K562 (cell line): Measurements from ENCODE around the gene ITGAX. TPM values are rescaled to one million over a fixed set of nuclear protein-coding genes. Genes with fewer than 3 reads are reported as not detected.

Source experiments
- HNRNPLL ChIP-seq: fragments of 200-400 bp; formaldehyde crosslinking; IDR thresholded peaks from 2 replicates; pipeline ENCODE4 v1.6.1; 2017; ENCODE audit warnings: low read length, low read depth, mild to moderate bottlenecking; ENCODE audit not compliant: poor library complexity, severe bottlenecking
- LEF1 ChIP-seq: fragments of 450-650 bp; IDR thresholded peaks from 2 replicates; pipeline ENCODE4 v1.6.1; 2016; ENCODE audit warnings: mild to moderate bottlenecking
- MYNN ChIP-seq, 2 experiments: sonication (generic); formaldehyde crosslinking in 1 of 2; IDR thresholded peaks; 2 replicates each; pipeline versions ENCODE4 v1.5.0 to v1.6.1; 2016 to 2020; ENCODE audit warnings: antibody characterized with exemption in 1 of 2, missing genetic modification reagents in 1 of 2
- NFRKB ChIP-seq: fragments of 450-650 bp; IDR thresholded peaks from 2 replicates; pipeline ENCODE4 v1.6.1; 2016; ENCODE audit warnings: low read depth
- RCOR1 ChIP-seq, 2 experiments: IDR thresholded peaks; 2 replicates each; pipeline ENCODE4 v1.6.1; 2012; ENCODE audit warnings: low read depth in 2 of 2, low read length in 2 of 2, borderline replicate concordance in 1 of 2, improper control_type of control experiment in 1 of 2
- polyA plus RNA-seq, 8 experiments: library from polyadenylated mRNA; depleted of rRNA in 4 of 8; stranded (reverse) in 5 of 8; unstranded in 3 of 8; fragments of >200 nt; fragmentation: Nextera tagmentation in 2 of 8; fragmentation: Illumina TruSeq in 1 of 8; extraction: Ambion mirVana in 2 of 8; extraction: Trizol in 1 of 8; gene quantifications; 2 replicates each; pipeline versions ENCODE4 v1.2.1 to v1.2.3, GENCODE V29; 2011 to 2014; ENCODE audit warnings: inconsistent platforms in 1 of 8, missing spikeins in 1 of 8
- total RNA-seq, 7 experiments: library from RNA; depleted of rRNA in 6 of 7; stranded (reverse); fragments of >200 nt in 6 of 7; fragmentation: Illumina TruSeq in 2 of 7; extraction: Trizol in 2 of 7; gene quantifications; 2 replicates each; pipeline versions ENCODE4 v1.2.1 to v1.2.3, GENCODE V29; 2011 to 2021; ENCODE audit warnings: low replicate concordance in 1 of 7
- TF ChIP-seq, protein P1 (sequence below): sonication (generic); formaldehyde crosslinking; IDR thresholded peaks from 2 replicates; pipeline ENCODE4 v1.8.1; 2023; ENCODE audit warnings: mild to moderate bottlenecking, missing genetic modification reagents
- TF ChIP-seq, protein P2 (sequence below): sonication (generic); formaldehyde crosslinking; IDR thresholded peaks from 2 replicates; pipeline ENCODE4 v1.8.0; 2022; ENCODE audit warnings: mild to moderate bottlenecking, missing genetic modification reagents
- TF ChIP-seq, protein P3 (sequence below): fragments of 200-800 bp; sonication (Bioruptor generic); IDR thresholded peaks from 2 replicates; pipeline ENCODE4 v1.6.1; 2017; ENCODE audit warnings: missing genetic modification characterization, missing compliant biosample characterization

Gene ITGAX
- total and polyA plus RNA-seq, 9 of the 15 experiments (the other 6 are each of a cell fraction or from before 2014, with no cell fraction given) = 0.03 to 0.58 (median 0.14) TPM

DNA sequence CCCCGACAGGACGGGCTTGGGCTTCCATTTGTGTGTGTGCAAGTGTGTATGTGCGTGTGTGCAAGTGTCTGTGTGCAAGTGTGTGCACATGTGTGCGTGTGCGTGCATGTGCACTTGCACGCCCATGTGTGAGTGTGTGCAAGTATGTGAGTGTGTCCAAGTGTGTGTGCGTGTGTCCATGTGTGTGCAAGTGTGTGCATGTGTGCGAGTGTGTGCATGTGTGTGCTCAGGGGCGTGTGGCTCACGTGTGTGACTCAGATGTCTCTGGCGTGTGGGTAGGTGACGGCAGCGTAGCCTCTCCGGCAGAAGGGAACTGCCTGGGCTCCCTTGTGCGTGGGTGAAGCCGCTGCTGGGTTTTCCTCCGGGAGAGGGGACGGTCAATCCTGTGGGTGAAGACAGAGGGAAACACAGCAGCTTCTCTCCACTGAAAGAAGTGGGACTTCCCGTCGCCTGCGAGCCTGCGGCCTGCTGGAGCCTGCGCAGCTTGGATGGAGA lies 23.1 kb upstream of the ITGAX start (continued):
- TF ChIP-seq, protein P1, sequence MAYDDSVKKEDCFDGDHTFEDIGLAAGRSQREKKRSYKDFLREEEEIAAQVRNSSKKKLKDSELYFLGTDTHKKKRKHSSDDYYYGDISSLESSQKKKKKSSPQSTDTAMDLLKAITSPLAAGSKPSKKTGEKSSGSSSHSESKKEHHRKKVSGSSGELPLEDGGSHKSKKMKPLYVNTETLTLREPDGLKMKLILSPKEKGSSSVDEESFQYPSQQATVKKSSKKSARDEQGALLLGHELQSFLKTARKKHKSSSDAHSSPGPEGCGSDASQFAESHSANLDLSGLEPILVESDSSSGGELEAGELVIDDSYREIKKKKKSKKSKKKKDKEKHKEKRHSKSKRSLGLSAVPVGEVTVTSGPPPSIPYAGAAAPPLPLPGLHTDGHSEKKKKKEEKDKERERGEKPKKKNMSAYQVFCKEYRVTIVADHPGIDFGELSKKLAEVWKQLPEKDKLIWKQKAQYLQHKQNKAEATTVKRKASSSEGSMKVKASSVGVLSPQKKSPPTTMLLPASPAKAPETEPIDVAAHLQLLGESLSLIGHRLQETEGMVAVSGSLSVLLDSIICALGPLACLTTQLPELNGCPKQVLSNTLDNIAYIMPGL = no peak
- TF ChIP-seq LEF1 (no peak), MYNN (IDR thresholded peaks at IDR 0.05) (peak; percentile 80), MYNN (CRISPR knock-in tag; IDR thresholded peaks at IDR 0.05) (no peak), NFRKB (no peak), HNRNPLL (no peak), RCOR1 (IDR thresholded peaks at IDR 0.05; ENCODE audit: borderline replicate concordance in 1 of 2, low read depth in 2 of 2, low read length in 2 of 2) (no peak)
- TF ChIP-seq, protein P2, sequence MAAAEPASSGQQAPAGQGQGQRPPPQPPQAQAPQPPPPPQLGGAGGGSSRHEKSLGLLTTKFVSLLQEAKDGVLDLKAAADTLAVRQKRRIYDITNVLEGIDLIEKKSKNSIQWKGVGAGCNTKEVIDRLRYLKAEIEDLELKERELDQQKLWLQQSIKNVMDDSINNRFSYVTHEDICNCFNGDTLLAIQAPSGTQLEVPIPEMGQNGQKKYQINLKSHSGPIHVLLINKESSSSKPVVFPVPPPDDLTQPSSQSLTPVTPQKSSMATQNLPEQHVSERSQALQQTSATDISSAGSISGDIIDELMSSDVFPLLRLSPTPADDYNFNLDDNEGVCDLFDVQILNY = no peak
- TF ChIP-seq, protein P3, sequence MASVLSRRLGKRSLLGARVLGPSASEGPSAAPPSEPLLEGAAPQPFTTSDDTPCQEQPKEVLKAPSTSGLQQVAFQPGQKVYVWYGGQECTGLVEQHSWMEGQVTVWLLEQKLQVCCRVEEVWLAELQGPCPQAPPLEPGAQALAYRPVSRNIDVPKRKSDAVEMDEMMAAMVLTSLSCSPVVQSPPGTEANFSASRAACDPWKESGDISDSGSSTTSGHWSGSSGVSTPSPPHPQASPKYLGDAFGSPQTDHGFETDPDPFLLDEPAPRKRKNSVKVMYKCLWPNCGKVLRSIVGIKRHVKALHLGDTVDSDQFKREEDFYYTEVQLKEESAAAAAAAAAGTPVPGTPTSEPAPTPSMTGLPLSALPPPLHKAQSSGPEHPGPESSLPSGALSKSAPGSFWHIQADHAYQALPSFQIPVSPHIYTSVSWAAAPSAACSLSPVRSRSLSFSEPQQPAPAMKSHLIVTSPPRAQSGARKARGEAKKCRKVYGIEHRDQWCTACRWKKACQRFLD = no peak
- TF ChIP-seq, all 486 proteins: peak for 3
